Trophoblast cell (in vitro differentiated cells and primary cell): ENCODE data around the gene MYO1E.
"Not testable (repeated sequence)": the region's sequence is repeated elsewhere in the genome, so short reads cannot be mapped to it uniquely, and the experiment has no call there.

Source experiments
- DNase-seq, 2 donors: peaks; one replicate each; pipeline ENCODE4 v3.0.0-alpha.2; 2016
- H2AFZ ChIP-seq: 2 replicates; pipeline ENCODE4 v1.6.1; 2013; ENCODE audit warnings: low read length, moderate library complexity, mild to moderate bottlenecking; ENCODE audit not compliant: insufficient read depth, poor library complexity
- H2AK5ac ChIP-seq: 2 replicates; pipeline ENCODE4 v1.6.1; 2013; ENCODE audit warnings: mild to moderate bottlenecking, low read length
- H2BK120ac ChIP-seq: 2 replicates; pipeline ENCODE4 v1.6.1; 2013; ENCODE audit warnings: low read length, mild to moderate bottlenecking, moderate library complexity; ENCODE audit not compliant: insufficient read depth, poor library complexity
- H2BK12ac ChIP-seq: 2 replicates; pipeline ENCODE4 v1.6.1; 2013; ENCODE audit warnings: mild to moderate bottlenecking, low read length, moderate library complexity
- H2BK5ac ChIP-seq: 2 replicates; pipeline ENCODE4 v1.6.1; 2013; ENCODE audit warnings: low read length, low read depth, moderate library complexity, mild to moderate bottlenecking; ENCODE audit not compliant: poor library complexity
- H3K14ac ChIP-seq: 2 replicates; pipeline ENCODE4 v1.6.1; 2013; ENCODE audit warnings: mild to moderate bottlenecking, low read length
- H3K18ac ChIP-seq: 2 replicates; pipeline ENCODE4 v1.6.1; 2013; ENCODE audit warnings: mild to moderate bottlenecking, low read length
- H3K23ac ChIP-seq: 2 replicates; pipeline ENCODE4 v1.6.1; 2013; ENCODE audit warnings: low read length
- H3K27ac ChIP-seq: 2 replicates; pipeline ENCODE4 v1.5.1; 2013; ENCODE audit warnings: low read depth, mild to moderate bottlenecking, inconsistent platforms, low read length, moderate library complexity
- H3K27me3 ChIP-seq: 2 replicates; pipeline ENCODE4 v1.6.1; 2013; ENCODE audit warnings: inconsistent platforms, mild to moderate bottlenecking, low read length, moderate library complexity; ENCODE audit not compliant: insufficient read depth
- H3K36me3 ChIP-seq, 2 experiments: 1 replicate in 1 of 2; 2 replicates in 1 of 2; pipeline ENCODE4 v1.6.1; 2013; ENCODE audit warnings: low read length in 2 of 2, mild to moderate bottlenecking in 2 of 2, moderate library complexity in 1 of 2; ENCODE audit not compliant: insufficient read depth in 2 of 2, control insufficient read depth in 1 of 2
- H3K4ac ChIP-seq: 2 replicates; pipeline ENCODE4 v1.6.1; 2013; ENCODE audit warnings: low read depth, mild to moderate bottlenecking, low read length, moderate library complexity
- H3K4me1 ChIP-seq, 2 experiments: 1 replicate in 1 of 2; 2 replicates in 1 of 2; pipeline ENCODE4 v1.6.1; 2013; ENCODE audit warnings: low read length in 2 of 2, mild to moderate bottlenecking in 2 of 2, moderate library complexity in 1 of 2; ENCODE audit not compliant: insufficient read depth in 2 of 2, control insufficient read depth in 1 of 2
- H3K4me2 ChIP-seq: 2 replicates; pipeline ENCODE4 v1.6.1; 2013; ENCODE audit warnings: inconsistent platforms, mild to moderate bottlenecking, low read length, moderate library complexity
- H3K4me3 ChIP-seq: 2 replicates; pipeline ENCODE4 v1.5.1; 2013; ENCODE audit warnings: mild to moderate bottlenecking, low read depth, low read length, inconsistent platforms
- H3K79me1 ChIP-seq: one replicate; pipeline ENCODE4 v1.6.1; 2013; ENCODE audit warnings: low read length
- H3K79me2 ChIP-seq: 2 replicates; pipeline ENCODE4 v1.6.1; 2013; ENCODE audit warnings: low read length, mild to moderate bottlenecking; ENCODE audit not compliant: control insufficient read depth, insufficient read depth, poor library complexity
- H3K9ac ChIP-seq: 2 replicates; pipeline ENCODE4 v1.6.1; 2013; ENCODE audit warnings: mild to moderate bottlenecking, low read length
- H3K9me3 ChIP-seq: 2 replicates; pipeline ENCODE4 v1.6.1; 2013; ENCODE audit warnings: low read depth, mild to moderate bottlenecking, control low read depth, inconsistent platforms, low read length; ENCODE audit not compliant: insufficient read depth
- H4K12ac ChIP-seq: 2 replicates; pipeline ENCODE4 v1.6.1; 2013; ENCODE audit warnings: low read depth, mild to moderate bottlenecking, low read length, moderate library complexity
- H4K8ac ChIP-seq: 2 replicates; pipeline ENCODE4 v1.6.1; 2013; ENCODE audit warnings: low read depth, mild to moderate bottlenecking, low read length, moderate library complexity
- H4K91ac ChIP-seq: one replicate; pipeline ENCODE4 v1.6.1; 2013; ENCODE audit warnings: low read depth, mild to moderate bottlenecking, low read length, moderate library complexity
- WGBS: extraction: QIAGEN DNeasy Blood & Tissue Kit; methylation state at CpG from one replicate; pipeline ENCODE4 v1.1.7; 2013; ENCODE audit warnings: missing lambda C conversion rate; ENCODE audit not compliant: insufficient read length, insufficient coverage; ENCODE audit errors: extremely low coverage; 5-methylcytosine and 5-hydroxymethylcytosine counted together

The MYO1E gene

DNA sequence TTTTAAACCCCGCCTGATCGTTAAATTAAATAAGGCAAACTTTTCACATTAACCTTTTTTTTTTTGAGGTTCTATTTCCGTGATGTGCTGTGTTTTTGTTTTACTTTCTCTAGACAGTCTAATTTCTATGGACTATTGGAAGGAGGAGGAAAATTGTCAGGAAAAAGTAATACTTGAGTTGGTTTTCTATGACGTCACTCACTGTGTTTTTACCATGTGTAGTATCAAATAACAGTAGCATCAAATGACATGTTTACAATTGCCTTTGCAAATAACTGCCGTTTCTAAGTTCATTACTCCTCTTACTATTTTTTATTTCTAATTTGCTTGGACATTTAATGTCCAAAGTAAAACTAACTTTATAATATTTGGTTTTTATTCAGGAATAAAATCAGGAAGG lies 32.3 kb downstream of the MYO1E start:
- Histone ChIP-seq H3K9me3 (no peaks in the 10 kb centered on the region), H4K12ac (no peak overlapping the region), H3K4ac (no peak overlapping the region), H2AK5ac (no peak overlapping the region), H3K36me3 (no peaks in the 10 kb centered on the region), H2BK120ac (no peak overlapping the region), H4K91ac (no peak overlapping the region), H2BK5ac (no peak overlapping the region), H3K79me2 (no peaks in the 10 kb centered on the region), H3K4me1 (peaks cover 0 to 8% of the 10 kb centered on the region in 2 experiments), H3K27me3 (no peaks in the 10 kb centered on the region), H3K27ac (no peak overlapping the region), H4K8ac (no peak overlapping the region), H2AFZ (no peak overlapping the region), H3K9ac (no peak overlapping the region), H3K23ac (no peak overlapping the region), H3K4me2 (no peak overlapping the region), H3K14ac (no peak overlapping the region), H3K4me3 (no peak overlapping the region), H2BK12ac (no peak overlapping the region), H3K79me1 (no peaks in the 10 kb centered on the region), H3K18ac (no peak overlapping the region)
- no CpG with 5 or more reads among the region's 5 CpGs for WGBS
- DNase-seq, result no peak

DNA sequence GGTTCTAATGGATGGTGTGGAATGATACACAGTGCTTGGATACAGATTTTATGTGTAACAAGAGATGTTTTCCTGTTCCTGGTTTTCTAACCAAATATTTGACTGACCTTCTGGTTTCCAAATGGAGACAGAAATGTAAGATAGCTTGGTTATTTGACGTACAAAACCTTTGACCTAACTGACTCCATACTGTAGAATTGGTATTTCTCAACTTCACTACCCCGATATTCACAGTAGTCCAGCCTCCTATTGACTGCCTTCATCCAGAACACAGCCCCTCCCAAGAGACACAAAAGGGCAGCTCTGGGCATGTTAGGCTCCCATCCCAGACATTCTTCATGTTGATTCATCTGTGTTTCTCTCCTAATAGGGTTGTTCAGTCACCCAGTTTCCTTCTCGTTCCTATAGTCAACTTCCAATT lies 33.4 kb downstream of the MYO1E start:
- no peak overlapping the region for H2BK120ac ChIP-seq
- H3K4me2 ChIP-seq, result no peak overlapping the region
- peaks cover 0 to 7% of the 10 kb centered on the region in 2 experiments for H3K4me1 ChIP-seq
- no peak overlapping the region for H3K4ac ChIP-seq
- no peak overlapping the region for H3K14ac ChIP-seq
- H2AK5ac ChIP-seq, result no peak overlapping the region
- WGBS, result no CpG with 5 or more reads among the region's 3 CpGs
- no peak overlapping the region for H4K91ac ChIP-seq
- H4K12ac ChIP-seq, result no peak overlapping the region
- DNase-seq, result peak in 1 of 2 donors; percentile 45
- H3K23ac ChIP-seq, result no peak overlapping the region
- no peak overlapping the region for H2BK12ac ChIP-seq
- H3K27ac ChIP-seq, result no peak overlapping the region
- H3K79me1 ChIP-seq, result no peaks in the 10 kb centered on the region
- no peak overlapping the region for H2AFZ ChIP-seq
- H4K8ac ChIP-seq, result no peak overlapping the region
- H3K36me3 ChIP-seq, result no peaks in the 10 kb centered on the region
- H3K9ac ChIP-seq, result no peak overlapping the region
- H2BK5ac ChIP-seq, result no peak overlapping the region
- H3K18ac ChIP-seq, result no peak overlapping the region
- no peaks in the 10 kb centered on the region for H3K79me2 ChIP-seq
- no peaks in the 10 kb centered on the region for H3K9me3 ChIP-seq
- no peaks in the 10 kb centered on the region for H3K27me3 ChIP-seq
- H3K4me3 ChIP-seq, result no peak overlapping the region

DNA sequence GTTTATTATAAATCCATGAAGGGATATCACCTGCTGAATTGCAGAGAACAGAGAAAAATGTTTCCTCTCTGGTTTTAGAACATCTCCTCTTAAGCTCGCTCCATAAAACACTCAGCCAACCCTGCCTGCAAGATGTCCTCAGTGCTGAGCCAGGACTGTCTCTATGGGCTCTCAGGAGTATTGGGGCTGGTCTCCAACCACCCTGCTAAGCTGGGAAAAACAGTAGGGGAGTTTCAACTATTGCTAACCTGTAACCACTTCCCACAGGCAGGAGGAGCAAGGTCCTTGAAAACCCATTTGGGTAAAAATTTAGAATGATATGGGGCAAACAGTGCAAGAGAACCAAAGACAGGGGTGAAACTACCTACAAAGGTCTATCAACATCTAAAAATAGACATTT lies 34.3 kb downstream of the MYO1E start:
- Histone ChIP-seq H3K79me2 (no peaks in the 10 kb centered on the region), H3K18ac (no peak overlapping the region), H3K36me3 (no peaks in the 10 kb centered on the region), H2AK5ac (no peak overlapping the region), H4K12ac (no peak overlapping the region), H2BK5ac (no peak overlapping the region), H3K4me1 (peaks cover 0 to 7% of the 10 kb centered on the region in 2 experiments), H3K79me1 (no peaks in the 10 kb centered on the region), H3K27me3 (no peaks in the 10 kb centered on the region), H4K91ac (no peak overlapping the region), H3K9me3 (no peaks in the 10 kb centered on the region), H3K14ac (no peak overlapping the region), H2BK120ac (no peak overlapping the region), H4K8ac (no peak overlapping the region), H2AFZ (no peak overlapping the region), H3K27ac (no peak overlapping the region), H3K4me3 (no peak overlapping the region), H3K23ac (no peak overlapping the region), H3K4me2 (no peak overlapping the region), H3K9ac (no peak overlapping the region), H3K4ac (no peak overlapping the region), H2BK12ac (no peak overlapping the region)
- no CpG with 5 or more reads among the region's 1 CpG for WGBS
- no peak for DNase-seq

DNA sequence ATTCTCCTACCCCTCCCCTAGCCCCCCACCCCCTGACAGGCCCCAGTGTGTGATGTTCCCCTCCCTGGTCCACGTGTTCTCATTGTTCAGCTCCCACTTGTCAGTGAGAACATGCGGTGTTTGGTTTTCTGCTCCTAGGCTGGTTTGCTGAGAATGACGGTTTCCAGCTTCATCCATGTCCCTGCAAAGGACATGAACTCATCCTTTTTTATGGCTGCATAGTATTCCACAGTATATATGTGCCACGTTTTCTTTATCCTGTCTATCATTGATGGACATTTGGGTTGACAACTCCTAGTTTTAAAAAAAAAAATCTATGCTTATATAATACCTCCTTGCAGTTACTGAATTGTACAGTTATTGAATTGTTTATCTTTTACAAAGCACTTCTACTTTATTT lies 35.9 kb downstream of the MYO1E start:
- not testable (repeated sequence) for H3K36me3 ChIP-seq, H3K18ac ChIP-seq, H2BK5ac ChIP-seq, H3K9ac ChIP-seq, H3K23ac ChIP-seq, H3K4me2 ChIP-seq, H3K14ac ChIP-seq, DNase-seq, H3K4me3 ChIP-seq, H3K4ac ChIP-seq, H2AFZ ChIP-seq, H2AK5ac ChIP-seq, H2BK12ac ChIP-seq, H4K91ac ChIP-seq, H3K27me3 ChIP-seq, H3K79me1 ChIP-seq, H3K9me3 ChIP-seq, H3K27ac ChIP-seq, H4K12ac ChIP-seq, H3K79me2 ChIP-seq, H2BK120ac ChIP-seq, H3K4me1 ChIP-seq, H4K8ac ChIP-seq
- no CpG with 5 or more reads among the region's 4 CpGs for WGBS
